H9 (cell line): ENCODE data around the gene SLC12A9. TPM values are rescaled to one million over a fixed set of nuclear protein-coding genes. Genes with fewer than 3 reads are reported as not detected.
A peak's percentile ranks its signal among the peaks of the same experiment; 100 is the strongest.

Experiments used
- DNase-seq: peaks from one replicate; pipeline ENCODE4 v3.0.0-alpha.2; 2017
- H2AFZ ChIP-seq: one replicate; pipeline ENCODE4 v1.6.1; 2013; ENCODE audit warnings: mild to moderate bottlenecking, low read length, control low read depth, moderate library complexity
- H2AK5ac ChIP-seq: 2 replicates; pipeline ENCODE4 v1.6.1; 2013; ENCODE audit warnings: low read length, control low read depth, mixed read lengths; ENCODE audit not compliant: insufficient read length
- H2BK120ac ChIP-seq: one replicate; pipeline ENCODE4 v1.6.1; 2013; ENCODE audit warnings: low read depth, mild to moderate bottlenecking, low read length, control low read depth, inconsistent platforms; ENCODE audit not compliant: poor library complexity, severe bottlenecking
- H2BK12ac ChIP-seq: 2 replicates; pipeline ENCODE4 v1.6.1; 2013; ENCODE audit warnings: low read length, control low read depth, mixed read lengths, low read depth; ENCODE audit not compliant: insufficient read length
- H2BK15ac ChIP-seq: 2 replicates; pipeline ENCODE4 v1.6.1; 2013; ENCODE audit warnings: low read depth, low read length, control low read depth
- H2BK20ac ChIP-seq: one replicate; pipeline ENCODE4 v1.6.1; 2013; ENCODE audit warnings: low read depth, mild to moderate bottlenecking, low read length, control low read depth, inconsistent platforms; ENCODE audit not compliant: poor library complexity, severe bottlenecking
- H2BK5ac ChIP-seq: 2 replicates; pipeline ENCODE4 v1.6.1; 2013; ENCODE audit warnings: low read length, control low read depth, mixed read lengths; ENCODE audit not compliant: insufficient read length
- H3K14ac ChIP-seq: 2 replicates; pipeline ENCODE4 v1.6.1; 2013; ENCODE audit warnings: low read length, control low read depth; ENCODE audit not compliant: insufficient read depth
- H3K18ac ChIP-seq: 2 replicates; pipeline ENCODE4 v1.6.1; 2013; ENCODE audit warnings: low read depth, mild to moderate bottlenecking, mixed read lengths, low read length, control low read depth; ENCODE audit not compliant: insufficient read length
- H3K23ac ChIP-seq: 2 replicates; pipeline ENCODE4 v1.6.1; 2013; ENCODE audit warnings: low read length, control low read depth, mixed read lengths, low read depth; ENCODE audit not compliant: insufficient read length
- H3K23me2 ChIP-seq: 2 replicates; pipeline ENCODE4 v1.6.1; 2013; ENCODE audit warnings: low read depth, mild to moderate bottlenecking, mixed read lengths, low read length, control low read depth; ENCODE audit not compliant: insufficient read length, poor library complexity, severe bottlenecking
- H3K27ac ChIP-seq: 2 replicates; pipeline ENCODE4 v1.5.1; 2013; ENCODE audit warnings: low read length, control low read depth, mixed read lengths, low read depth; ENCODE audit not compliant: insufficient read length
- H3K27me3 ChIP-seq: 2 replicates; pipeline ENCODE4 v1.6.1; 2013; ENCODE audit warnings: low read length, control low read depth, inconsistent platforms; ENCODE audit not compliant: insufficient read depth
- H3K4ac ChIP-seq: 2 replicates; pipeline ENCODE4 v1.6.1; 2013; ENCODE audit warnings: low read depth, mild to moderate bottlenecking, control low read depth, inconsistent platforms, low read length, moderate library complexity
- H3K4me1 ChIP-seq: 2 replicates; pipeline ENCODE4 v1.6.1; 2013; ENCODE audit warnings: low read length, control low read depth, inconsistent platforms; ENCODE audit not compliant: insufficient read depth
- H3K4me2 ChIP-seq: 2 replicates; pipeline ENCODE4 v1.6.1; 2013; ENCODE audit warnings: low read length, control low read depth, mixed read lengths; ENCODE audit not compliant: insufficient read length, insufficient read depth
- H3K56ac ChIP-seq: 2 replicates; pipeline ENCODE4 v1.6.1; 2013; ENCODE audit warnings: low read depth, mild to moderate bottlenecking, mixed read lengths, low read length, control low read depth; ENCODE audit not compliant: insufficient read length
- H3K79me1 ChIP-seq: 2 replicates; pipeline ENCODE4 v1.6.1; 2013; ENCODE audit warnings: low read depth, mild to moderate bottlenecking, moderate library complexity, low read length, control low read depth, inconsistent platforms; ENCODE audit not compliant: insufficient read depth, poor library complexity, severe bottlenecking
- H3K79me2 ChIP-seq: 2 replicates; pipeline ENCODE4 v1.6.1; 2013; ENCODE audit warnings: low read length, control low read depth, inconsistent platforms; ENCODE audit not compliant: insufficient read depth
- H3K9ac ChIP-seq: 2 replicates; pipeline ENCODE4 v1.6.1; 2013; ENCODE audit warnings: low read length, control low read depth, mixed read lengths; ENCODE audit not compliant: insufficient read length; ENCODE audit errors: extremely low read depth
- H3K9me3 ChIP-seq: one replicate; pipeline ENCODE4 v1.6.1; 2013; ENCODE audit warnings: low read depth, low read length, inconsistent platforms; ENCODE audit not compliant: control insufficient read depth
- H3T11ph ChIP-seq: one replicate; pipeline ENCODE4 v1.6.1; 2013; ENCODE audit warnings: mild to moderate bottlenecking, low read length, control low read depth, inconsistent platforms
- H4K20me1 ChIP-seq: one replicate; pipeline ENCODE4 v1.6.1; 2013; ENCODE audit not compliant: control insufficient read depth, insufficient read length, insufficient read depth
- H4K5ac ChIP-seq: 2 replicates; pipeline ENCODE4 v1.6.1; 2013; ENCODE audit warnings: low read depth, mild to moderate bottlenecking, mixed read lengths, low read length, control low read depth; ENCODE audit not compliant: insufficient read length
- H4K8ac ChIP-seq: replicated peaks from 2 replicates; pipeline ENCODE4 v1.6.1; 2013; ENCODE audit warnings: low read length, control low read depth, mixed read lengths, low read depth; ENCODE audit not compliant: insufficient read length
- H4K91ac ChIP-seq: 2 replicates; pipeline ENCODE4 v1.6.1; 2013; ENCODE audit warnings: low read depth, mild to moderate bottlenecking, moderate library complexity, mixed read lengths, low read length, control low read depth; ENCODE audit not compliant: insufficient read length
- H3K27ac Mint-ChIP-seq, 3 experiments: 2 replicates in 2 of 3; 3 replicates in 1 of 3; pipeline ENCODE4 v1.8.0; 2020 to 2021; ENCODE audit warnings: mixed read lengths in 3 of 3, mild to moderate bottlenecking in 1 of 3, moderate library complexity in 1 of 3
- H3K27me3 Mint-ChIP-seq: 2 replicates; pipeline ENCODE4 v1.8.0; 2021; ENCODE audit warnings: low read depth, mild to moderate bottlenecking, moderate library complexity, mixed read lengths
- H3K36me3 Mint-ChIP-seq, 3 experiments: 2 replicates in 2 of 3; 3 replicates in 1 of 3; pipeline ENCODE4 v1.8.0; 2020 to 2021; ENCODE audit warnings: low read depth in 3 of 3, mixed read lengths in 3 of 3; ENCODE audit not compliant: insufficient read depth in 1 of 3
- H3K4me1 Mint-ChIP-seq, 2 experiments: 2 replicates each; pipeline ENCODE4 v1.8.0; 2020; ENCODE audit warnings: mixed read lengths in 2 of 2
- H3K4me3 Mint-ChIP-seq, 2 experiments: 2 replicates in 1 of 2; 3 replicates in 1 of 2; pipeline ENCODE4 v1.8.0; 2020 to 2021; ENCODE audit warnings: mild to moderate bottlenecking in 2 of 2, mixed read lengths in 2 of 2, moderate library complexity in 1 of 2
- H3K9me3 Mint-ChIP-seq, 2 experiments: 2 replicates in 1 of 2; 3 replicates in 1 of 2; pipeline ENCODE4 v1.8.0; 2020; ENCODE audit warnings: mild to moderate bottlenecking in 2 of 2, mixed read lengths in 2 of 2, moderate library complexity in 1 of 2
- CTCF ChIP-seq: fragments of 200-600 bp; sonication (generic); conservative IDR thresholded peaks from 3 replicates; pipeline ENCODE4 v1.8.0; 2021; ENCODE audit warnings: antibody characterized with exemption, mild to moderate bottlenecking
- WGBS: extraction: QIAGEN DNeasy Blood & Tissue Kit; methylation state at CpG from one replicate; pipeline ENCODE4 v1.1.7; 2013; ENCODE audit warnings: missing lambda C conversion rate, low lambda C conversion rate, mixed read lengths; ENCODE audit not compliant: insufficient read length; ENCODE audit errors: extremely low coverage; 5-methylcytosine and 5-hydroxymethylcytosine counted together
- total RNA-seq: library from RNA; stranded (reverse); gene quantifications from 2 replicates; pipeline ENCODE4 v1.2.1, GENCODE V29; 2021

SLC12A9 gene
- total RNA-seq, 1 experiment from 2014 or later: 43.0 TPM

DNA sequence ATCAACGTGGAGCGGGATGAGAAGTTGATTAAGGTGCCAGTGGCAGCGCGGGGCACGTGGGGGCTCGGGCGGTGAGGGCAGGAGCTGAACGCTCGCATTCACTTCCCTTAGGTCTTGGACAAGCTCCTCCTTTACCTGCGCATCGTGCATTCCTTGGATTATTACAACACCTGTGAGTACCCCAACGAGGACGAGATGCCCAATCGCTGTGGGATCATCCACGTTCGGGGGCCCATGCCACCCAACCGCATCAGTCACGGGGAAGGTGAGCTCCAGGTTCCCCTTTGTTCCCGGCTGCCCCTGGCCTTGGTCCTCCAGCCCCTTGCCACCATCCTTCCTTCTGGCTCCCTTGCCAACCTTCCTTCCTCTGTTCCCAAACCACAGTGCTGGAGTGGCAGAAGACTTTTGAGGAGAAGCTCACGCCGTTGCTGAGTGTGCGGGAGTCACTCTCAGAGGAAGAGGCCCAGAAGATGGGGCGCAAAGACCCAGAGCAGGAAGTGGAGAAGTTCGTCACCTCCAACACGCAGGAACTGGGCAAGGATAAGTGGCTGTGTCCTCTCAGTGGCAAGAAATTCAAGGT is 34.5 kb downstream of the SLC12A9 start:
- H3K4ac ChIP-seq: no peak overlapping the region
- no peak overlapping the region for H4K8ac ChIP-seq
- peaks cover 2% of the 10 kb centered on the region; the same call in 1 of the 2 replicates for H3K4me1 ChIP-seq
- no peak overlapping the region for H4K91ac ChIP-seq
- no peak overlapping the region for H2BK5ac ChIP-seq
- H3K27me3 ChIP-seq: no peaks in the 10 kb centered on the region
- no peak for TF ChIP-seq CTCF
- H3K4me1 Mint-ChIP-seq: peaks cover 36 to 49% of the 10 kb centered on the region in 2 experiments
- no peak overlapping the region for H3K14ac ChIP-seq
- no peaks in the 10 kb centered on the region for H4K20me1 ChIP-seq
- no peak overlapping the region for H3K27ac ChIP-seq
- H3K79me2 ChIP-seq: peaks cover 6% of the 10 kb centered on the region; the same call in 1 of the 2 replicates
- H3K9me3 Mint-ChIP-seq: no peaks in the 10 kb centered on the region
- H2AFZ ChIP-seq: no peak overlapping the region
- no peak for DNase-seq
- peaks cover 59 to 69% (median 66%) of the 10 kb centered on the region in 3 experiments for H3K36me3 Mint-ChIP-seq
- H4K5ac ChIP-seq: no peak overlapping the region
- H3K56ac ChIP-seq: no peak overlapping the region
- H3K18ac ChIP-seq: no peak overlapping the region
- no peaks in the 10 kb centered on the region for H3K9me3 ChIP-seq
- no peak overlapping the region for H2BK15ac ChIP-seq
- no peaks in the 10 kb centered on the region for H3K79me1 ChIP-seq
- no peak overlapping the region for H3K4me2 ChIP-seq
- no peak overlapping the region for H2AK5ac ChIP-seq
- peaks cover 24% of the 10 kb centered on the region for H3K23me2 ChIP-seq
- H3K9ac ChIP-seq: no peak overlapping the region
- no peak overlapping the region for H3T11ph ChIP-seq
- H2BK120ac ChIP-seq: no peak overlapping the region
- no peak overlapping the region for H2BK20ac ChIP-seq
- no peaks in the 10 kb centered on the region; the same call in 1 of the 2 replicates for H3K27me3 Mint-ChIP-seq
- H3K27ac Mint-ChIP-seq: peak overlapping the region; percentile 79 to 92 (median 88); a peak in 5 of 7 replicates
- no peak overlapping the region for H3K23ac ChIP-seq
- peak overlapping the region; percentile 24 to 83 for H3K4me3 Mint-ChIP-seq
- no CpG with 5 or more reads among the region's 25 CpGs for WGBS
- H2BK12ac ChIP-seq: no peak overlapping the region
